ENCODE results near the gene PXDN.
"Not testable (repeated sequence)": the region's sequence is repeated elsewhere in the genome, so short reads cannot be mapped to it uniquely, and the experiment has no call there.

The PXDN gene

DNA sequence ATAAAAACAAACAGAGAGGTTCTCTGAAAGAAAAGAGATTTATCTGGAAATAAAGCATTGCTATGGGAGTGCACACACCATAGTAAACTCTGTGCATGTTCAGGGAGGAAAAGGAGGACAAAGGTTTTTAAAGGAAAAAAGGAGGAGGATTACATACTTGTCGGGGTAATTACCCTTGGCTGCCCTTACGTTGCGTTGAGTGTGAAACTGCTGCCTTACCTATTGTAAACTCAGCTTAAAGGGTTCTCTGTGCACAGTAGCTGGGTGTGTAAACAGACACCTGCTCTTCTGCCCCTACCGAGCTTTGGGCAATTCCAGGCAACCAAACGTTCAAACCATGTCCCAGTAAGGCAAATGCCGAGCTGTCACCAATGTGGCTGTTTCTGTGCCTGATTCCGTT, 29.6 kb upstream of the PXDN start:
- DNase-seq: no peak

- DNase-seq: no peak
Measured at GRCh38 chr2:1772471-1773267, 28.4 kb upstream of the PXDN start.

GRCh38 chr2:1771626-1772280, 27.4 kb upstream of the PXDN start:
- DNase-seq: no peak

DNA sequence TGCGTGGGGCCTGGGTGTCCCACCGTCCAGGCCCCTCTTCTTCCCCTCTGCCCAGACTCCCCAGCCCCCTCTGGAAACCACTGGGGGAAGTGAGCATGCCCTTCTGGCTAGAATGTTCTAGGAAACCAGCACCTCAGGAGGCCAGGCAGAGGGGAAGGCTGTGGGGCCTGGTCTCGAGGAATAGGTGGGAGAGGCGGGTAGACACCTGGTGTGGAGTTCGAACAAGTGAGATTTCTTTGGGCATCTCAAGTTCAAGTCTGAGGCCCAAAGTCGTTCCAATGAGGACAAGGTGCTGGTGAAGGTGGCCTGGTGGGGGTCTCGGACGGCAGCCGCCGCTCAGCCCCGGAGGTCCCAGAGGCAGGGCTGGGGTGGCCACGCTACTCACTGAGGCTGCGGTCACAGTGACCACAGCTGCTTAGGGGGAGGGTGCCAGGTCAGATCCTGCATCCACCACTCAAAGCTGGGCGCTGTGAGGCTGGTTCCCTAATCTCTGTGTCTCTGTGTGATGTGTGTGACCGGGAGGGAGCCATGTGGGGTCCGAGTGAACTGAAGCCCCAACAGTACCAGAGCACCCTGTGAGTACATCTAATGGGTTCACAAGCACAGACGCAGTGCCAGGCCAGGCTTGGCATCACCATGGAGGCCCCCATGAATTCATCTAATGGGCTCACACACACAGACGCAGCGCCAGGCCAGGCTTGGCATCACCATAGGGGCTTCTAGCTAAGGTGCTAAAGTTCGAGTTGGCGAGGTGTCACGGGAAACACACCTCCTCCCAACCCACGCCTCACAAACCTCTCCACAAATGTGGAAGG, 26.5 kb upstream of the PXDN start:
- DNase-seq: no peak

DNA sequence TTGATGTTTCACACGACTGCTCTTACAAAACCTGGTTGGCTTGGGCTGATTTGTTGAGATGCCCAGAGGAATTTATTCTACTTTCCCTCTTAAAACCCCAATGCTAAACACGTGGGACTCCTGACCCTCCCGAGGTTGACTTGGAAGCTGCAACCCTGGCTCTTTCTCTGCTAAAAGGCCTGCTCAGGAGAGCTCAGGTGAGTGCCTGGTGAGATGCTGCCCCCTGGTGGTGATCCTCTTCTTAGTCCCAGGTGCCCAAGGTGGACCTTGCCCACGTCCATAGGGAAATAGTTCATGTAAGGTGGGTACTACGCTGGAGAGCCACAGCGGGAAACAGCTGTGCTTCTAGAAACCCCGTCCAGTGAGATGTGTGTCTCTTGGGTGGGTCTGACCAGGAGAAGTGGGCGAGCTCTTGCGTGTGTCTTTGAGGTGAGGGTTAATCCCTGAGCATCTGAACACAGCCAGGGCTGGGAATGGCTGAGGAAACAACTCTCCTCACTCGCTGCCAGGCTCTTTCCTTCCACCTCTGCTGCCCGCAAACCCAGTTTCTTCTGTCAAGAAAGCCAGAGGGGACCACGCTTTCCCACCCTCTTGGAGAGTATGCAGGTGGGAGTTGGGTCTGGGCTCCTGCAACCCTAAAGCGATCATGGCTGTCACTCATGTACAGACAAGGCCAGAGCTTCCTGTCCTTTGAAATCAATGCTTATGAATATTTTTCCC, 25.5 kb upstream of the PXDN start:
- peak; percentile 33 for DNase-seq

- no peak for DNase-seq
Measured at GRCh38 chr2:1767939-1768691, 23.8 kb upstream of the PXDN start.

- no peak for DNase-seq
Measured at GRCh38 chr2:1766851-1767811, 22.8 kb upstream of the PXDN start.

DNA sequence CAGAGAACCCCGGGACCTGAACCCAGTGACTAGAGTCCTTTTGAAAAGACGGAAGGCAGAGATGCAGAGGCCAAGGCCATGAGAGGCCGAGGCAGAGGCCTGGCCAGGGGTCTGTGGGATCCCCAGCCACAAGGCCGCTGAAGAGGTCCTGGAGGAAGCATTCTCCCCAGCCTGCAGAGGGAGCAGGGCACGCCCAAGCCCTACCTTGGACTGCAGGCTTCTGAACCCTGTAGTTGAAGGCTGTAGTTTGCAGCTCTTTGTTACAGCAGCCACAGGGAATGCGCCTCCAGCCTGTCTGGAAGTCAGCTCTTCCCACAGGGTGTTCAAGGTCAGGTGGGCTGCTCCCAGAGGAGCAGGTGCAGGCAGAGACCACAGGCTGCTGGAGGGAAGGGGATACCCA, 22.1 kb upstream of the PXDN start:
- no peak for DNase-seq

DNA sequence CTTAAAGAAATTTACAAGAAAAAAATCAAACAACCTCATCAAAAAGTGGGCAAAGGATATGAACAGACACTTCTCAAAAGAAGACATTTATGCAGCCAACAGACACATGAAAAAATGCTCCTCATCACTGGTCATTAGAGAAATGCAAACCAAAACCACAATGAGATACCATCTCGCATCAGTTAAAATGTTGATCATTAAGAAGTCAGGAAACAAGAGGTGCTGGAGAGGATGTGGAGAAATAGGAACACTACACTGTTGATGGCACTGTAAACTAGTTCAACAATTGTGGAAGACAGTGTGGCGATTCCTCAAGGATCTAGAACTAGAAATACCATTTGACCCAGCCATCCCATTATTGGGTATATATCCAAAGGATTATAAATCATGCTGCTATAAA, 20.9 kb upstream of the PXDN start:
- DNase-seq: not testable (repeated sequence)

DNA sequence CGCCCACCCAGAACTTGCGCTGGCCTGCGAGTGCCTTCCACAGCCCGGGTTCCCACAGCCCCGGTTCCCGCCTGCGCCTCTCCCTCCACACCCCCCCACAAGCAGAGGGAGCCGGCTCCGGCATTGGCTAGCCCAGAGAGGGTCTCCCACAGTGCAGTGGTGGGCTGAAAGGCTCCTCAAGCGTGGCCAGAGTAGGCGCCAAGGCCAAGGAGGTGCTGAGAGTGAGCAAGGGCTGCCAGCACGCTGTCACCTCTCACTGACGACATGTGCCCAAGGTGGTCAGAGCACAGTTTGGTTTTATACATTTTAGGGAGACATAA, 15.3 kb upstream of the PXDN start:
- no peak for DNase-seq

DNA sequence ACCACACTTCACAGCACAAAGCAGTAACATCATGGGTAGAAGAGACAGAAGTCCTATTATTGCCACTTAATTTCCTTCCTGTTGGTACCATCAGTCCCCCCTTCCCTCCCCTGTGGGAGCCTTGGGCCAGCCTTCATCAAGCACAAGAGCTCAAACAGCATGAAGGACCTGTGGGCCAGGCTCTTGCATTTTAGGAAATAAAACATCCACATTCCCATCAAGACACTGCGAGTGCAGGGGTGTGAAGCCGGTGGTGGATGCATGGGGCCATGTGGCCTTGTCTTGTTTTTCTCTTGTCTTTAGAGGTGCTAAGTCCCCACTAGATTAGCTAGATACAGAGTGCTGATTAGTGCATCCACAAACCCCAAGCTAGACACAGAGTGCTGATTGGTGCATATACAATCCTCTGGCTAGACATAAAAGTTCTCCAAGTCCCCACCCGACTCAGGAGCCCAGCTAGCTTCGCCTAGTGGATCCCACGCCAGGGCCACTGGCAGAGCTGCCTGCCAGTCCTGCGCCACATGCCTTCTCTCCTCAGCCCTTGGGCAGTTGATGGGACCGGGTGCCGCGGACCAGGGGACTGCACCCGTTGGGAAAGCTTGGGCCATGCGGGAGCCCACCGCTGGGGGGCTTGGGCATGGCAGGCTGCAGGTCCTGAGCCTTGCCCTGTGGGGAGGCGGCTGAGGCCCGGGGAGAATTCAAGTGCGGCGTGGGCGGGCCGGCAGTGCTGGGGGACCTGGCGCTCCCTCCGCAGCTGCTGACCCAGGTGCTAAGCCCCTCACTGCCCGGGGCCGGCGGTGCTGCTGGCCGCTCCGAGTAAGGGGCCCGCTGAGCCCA, 14.7 kb upstream of the PXDN start:
- no peak for DNase-seq

GRCh38 chr2:1758171-1758570, 13.9 kb upstream of the PXDN start:
- no peak for DNase-seq

DNA sequence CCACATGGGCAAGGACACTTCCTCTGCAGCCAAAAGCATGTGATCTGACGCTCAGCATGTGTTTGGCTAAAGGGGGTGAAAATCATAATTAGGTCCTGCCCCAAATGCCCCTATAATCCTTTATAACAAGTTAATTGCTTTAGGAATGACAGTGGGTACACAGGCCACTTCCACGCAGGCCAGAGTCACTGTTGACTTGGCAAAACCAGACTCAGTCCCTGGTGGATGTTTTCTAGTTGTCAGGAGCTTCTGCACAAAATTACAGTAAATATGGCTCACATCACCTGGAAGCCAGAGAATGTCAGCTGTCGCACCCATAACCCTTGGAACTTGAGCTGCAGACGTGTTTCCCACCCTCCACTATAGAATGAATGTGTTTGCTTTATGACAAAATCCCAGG, 13.3 kb upstream of the PXDN start:
- no peak for DNase-seq

DNA sequence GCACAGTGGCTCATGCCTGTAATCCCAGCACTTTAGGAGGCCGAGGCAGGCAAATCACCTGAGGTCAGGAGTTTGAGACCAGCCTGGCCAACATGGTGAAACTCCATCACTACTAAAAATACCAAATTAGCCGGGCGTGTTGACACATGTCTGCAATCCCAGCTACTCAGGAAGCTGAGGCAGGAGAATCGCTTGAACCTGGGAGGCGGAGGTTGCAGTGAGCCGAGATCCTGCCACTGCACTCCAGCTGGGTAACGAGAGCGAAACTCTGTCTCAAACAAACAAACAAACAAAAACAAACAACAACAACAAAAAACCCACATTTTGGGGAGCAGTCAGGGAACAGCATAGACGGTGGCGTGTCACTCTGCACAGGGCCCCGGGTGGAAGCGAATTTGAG, 12.8 kb upstream of the PXDN start:
- not testable (repeated sequence) for DNase-seq

- no peak for DNase-seq
Measured at GRCh38 chr2:1756456-1756855, 12.1 kb upstream of the PXDN start.

DNA sequence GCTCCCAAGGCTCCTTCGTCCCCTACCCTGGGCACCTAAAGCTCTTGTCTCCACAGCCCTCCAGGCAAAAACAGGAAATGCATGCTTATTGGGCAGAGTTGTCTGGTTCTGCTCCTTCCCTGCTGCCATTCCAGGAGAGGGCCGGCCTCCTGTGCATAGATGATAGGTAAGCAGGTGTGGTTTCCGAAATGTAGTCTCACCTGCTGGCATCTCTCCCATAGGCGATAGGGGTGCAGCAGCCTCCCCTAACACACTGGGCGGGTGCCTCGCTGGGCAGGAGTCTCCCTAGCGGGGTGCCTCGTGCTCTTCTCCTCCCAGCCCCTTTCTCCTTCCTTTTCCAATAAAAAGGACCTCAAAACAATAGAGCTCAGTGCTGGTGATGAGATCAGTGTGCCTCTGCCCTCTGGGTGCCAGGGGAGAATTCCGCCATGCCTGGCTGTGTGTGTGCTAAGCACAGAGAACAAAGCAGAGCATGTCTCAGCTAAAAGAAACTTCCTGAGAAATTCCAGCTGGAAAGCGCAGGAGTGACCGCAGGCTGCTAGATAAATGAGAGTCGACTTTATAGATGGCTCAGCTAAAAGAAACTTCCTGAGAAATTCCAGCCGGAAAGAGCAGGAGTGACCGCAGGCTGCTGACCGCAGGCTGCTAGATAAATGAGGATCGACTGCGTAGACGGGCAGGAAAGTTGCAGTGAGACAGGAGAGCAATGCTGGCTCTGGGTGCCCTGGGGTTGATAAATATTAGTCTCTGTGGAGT, 11.3 kb upstream of the PXDN start:
- no peak for DNase-seq

DNA sequence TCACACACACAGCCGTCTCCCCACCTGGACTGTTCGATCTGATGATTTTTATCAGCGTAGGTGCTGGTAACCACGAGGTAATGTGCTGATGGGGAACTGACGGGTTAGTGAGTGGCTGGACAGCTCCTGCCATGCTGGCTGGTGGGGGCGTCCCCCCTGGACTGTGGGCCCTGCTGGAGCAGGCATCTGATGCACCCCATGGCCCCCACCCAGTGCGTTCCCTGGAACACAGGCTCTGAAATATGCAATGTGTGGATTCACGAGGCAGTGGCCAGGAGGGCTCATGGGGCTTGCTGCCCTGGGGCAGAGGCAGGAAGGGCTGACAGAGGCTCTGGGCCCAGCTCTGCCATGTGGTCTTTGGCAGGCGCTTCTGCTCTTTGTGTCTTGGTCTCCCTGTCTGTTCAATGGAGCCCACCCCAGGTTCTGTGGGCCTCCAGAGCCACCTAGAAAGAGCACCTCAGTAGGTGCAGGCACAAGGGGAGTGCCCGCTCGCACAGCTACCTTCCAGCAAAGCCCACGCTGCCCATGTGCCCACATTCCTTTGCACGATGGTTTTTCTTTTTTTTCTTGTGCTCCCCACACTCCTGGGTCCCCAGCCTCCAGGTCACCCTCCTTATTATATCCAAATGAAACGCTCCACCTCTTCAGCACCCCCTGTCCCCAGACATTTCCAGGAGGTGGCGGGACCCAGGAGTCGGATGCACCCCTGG, 10.3 kb upstream of the PXDN start:
- DNase-seq: no peak

- no peak for DNase-seq
Measured at GRCh38 chr2:1754046-1754445, 9.7 kb upstream of the PXDN start.

DNA sequence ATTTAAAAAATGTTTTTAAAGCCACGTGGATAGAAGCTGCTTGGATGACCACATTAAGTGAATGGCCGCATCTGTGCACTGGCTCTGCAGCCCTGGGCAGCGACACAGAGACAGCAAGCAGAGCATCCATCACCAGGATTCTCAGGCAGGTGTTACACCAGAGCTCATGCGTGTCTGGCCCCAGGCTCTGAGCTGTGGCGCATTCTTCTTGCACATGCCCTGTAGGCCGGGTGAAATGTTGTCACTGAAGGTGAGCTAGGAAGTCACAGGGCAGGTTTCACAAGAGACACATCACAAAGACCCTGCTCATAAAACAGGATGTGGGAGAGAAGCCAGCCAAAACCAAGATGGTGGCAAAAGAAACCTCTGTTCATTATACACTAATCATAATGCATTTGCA, 8.4 kb upstream of the PXDN start:
- DNase-seq: no peak
